Measurements from ENCODE around the gene S100A7.

The S100A7 gene

DNA sequence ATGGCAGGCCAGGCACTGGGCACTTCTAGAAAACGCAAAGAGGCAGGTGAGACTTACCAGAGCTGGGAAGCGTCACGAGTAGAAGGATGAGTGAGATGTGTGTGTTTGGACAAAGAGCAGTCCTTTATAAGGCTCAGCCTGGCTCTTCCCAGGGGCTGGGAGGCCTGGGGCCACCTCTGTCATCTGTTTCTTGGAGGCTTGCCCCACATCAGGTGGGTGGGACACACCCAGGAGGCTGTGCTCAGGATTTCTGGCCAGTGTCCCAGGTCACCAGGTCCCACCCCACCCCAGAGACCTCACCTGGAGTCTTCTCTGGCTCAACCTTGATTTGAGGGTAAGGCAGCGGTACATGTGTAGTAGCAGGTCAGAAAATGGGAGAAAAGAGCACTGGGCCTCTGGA is at the start of gene S100A7:
TSS of gene S100A7 (minus strand) at position 101 of the 400 bp plus-strand sequence. CDS start 1,638 bp downstream, outside the sequence.
- DNase-seq, result no peak

DNA sequence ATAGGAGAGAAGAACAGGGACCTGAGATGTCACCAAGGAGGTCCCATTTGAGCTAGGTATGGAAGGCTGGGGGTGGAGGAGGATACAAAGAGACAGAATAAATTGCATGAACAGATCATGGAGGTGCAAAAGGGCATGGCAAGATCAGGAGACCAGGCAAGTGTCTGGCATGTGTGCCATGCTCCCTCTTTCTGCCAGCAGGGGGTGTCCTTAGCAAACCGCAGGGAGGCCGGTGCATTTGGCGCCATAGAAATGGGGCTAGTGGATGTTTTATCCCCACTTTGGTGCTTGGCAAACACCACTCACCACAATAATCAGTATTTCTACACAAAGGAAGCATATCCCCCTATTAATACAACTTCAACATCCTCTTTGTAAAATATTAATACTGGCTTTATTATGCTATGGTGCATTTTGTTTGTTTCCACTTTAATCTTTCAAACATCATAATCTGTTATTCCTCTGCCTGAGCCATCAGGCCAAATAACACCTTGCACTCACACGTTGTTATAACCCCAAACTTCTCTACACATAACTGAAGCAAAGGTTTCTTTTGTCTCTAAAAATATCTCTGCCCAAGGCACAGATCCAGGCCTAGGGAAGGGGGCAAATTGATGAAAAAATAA is 49.4 kb upstream of the S100A7 start:
- no peak for DNase-seq

DNA sequence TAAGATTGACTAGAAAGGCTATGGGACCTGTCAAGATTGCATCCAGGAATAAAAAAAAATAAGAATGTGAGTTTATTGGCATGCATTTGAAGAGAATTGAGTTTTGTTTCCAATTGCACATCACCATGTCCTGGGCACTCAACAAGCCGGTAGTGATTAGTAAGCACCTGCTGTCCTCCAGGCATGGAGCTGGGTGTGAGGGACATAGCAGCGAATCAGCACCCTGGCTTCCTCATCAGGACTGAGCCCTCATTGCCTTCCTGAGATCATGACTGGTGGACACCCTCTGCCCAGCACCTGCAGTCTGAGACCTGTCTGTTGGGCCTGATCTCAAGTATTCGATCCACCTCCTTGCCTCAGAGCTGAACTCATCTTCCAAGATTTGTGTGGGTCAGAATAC is 48.6 kb upstream of the S100A7 start:
- DNase-seq, result no peak

DNA sequence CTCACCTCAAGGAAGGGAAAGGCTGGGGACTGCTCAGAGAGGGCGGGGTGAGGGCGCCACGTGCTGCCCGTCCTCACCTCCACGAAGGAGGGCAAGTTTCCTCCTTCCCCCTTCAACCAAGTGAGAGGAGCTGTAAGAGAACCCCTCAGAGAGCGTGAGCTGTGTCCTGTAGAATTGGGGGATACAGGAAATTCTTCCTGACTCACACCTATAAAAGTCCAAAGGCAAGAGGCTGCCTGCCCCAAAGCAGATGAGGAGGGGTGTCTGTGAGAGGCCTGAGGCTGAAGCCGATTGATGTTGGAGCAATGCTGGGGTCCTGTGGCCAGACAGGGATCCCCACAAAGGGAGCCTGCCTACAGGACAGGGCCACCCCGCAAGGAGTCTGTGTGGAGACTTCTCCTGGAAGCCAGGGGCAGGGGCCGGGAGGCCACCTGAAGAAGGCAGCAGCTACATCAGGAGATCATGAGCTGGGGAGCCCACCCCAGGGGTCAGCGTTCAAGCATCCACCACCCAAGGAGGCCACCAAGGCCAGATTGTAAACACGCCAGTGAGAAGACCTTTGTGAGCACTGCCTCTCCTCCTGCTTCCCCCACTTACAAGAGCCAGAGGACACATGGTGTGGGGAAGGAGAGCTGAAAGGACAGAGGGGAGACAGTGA is 47.6 kb upstream of the S100A7 start:
- DNase-seq, result no peak

DNA sequence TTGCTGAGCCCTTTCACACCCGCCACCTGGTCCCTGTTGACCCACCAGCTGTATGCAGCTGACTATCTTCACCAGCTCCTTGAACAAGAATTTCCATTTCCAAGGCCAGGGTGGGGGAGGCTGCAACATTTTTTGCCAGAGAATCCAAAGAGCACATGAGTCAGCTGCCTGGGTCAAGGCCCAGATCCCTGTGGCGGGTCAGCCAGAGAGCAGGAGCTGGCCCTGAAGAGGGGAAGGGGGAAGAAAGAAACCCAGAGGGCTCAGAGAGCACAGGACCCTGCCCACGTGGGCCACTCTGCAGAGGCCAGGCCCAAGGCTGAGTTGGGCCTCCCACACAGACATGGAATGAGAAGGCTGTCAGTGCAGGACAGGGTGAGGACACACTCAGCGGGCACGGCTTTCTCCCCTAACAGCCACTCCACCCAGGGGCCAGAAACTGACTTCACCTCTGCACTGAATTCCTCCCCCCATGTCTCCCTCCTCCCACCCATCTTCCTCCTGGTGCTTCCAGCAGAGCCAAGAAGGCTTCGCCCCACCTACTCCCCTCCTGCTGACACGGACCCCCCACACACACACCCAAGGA is 46.5 kb upstream of the S100A7 start:
- peak; percentile 51 for DNase-seq

DNA sequence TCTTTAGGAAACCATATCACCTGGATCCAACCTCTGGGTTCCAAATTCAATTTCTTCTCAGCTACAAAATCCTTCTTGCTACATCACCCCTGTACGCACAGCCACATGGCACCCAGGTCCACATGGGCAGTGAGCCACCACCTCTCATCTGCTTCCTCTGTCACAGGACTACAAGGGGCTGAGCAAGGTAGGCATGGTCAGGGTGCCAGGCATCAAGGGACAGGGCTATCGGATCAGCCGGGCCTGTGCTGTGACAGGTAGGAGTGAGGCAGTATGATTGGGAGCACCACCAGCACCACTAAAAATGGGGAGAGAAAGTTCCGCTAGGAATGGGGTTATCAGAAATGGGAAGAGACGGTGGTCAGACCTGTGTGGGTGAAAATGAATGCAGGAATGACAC is 45.9 kb upstream of the S100A7 start:
- no peak for DNase-seq

DNA sequence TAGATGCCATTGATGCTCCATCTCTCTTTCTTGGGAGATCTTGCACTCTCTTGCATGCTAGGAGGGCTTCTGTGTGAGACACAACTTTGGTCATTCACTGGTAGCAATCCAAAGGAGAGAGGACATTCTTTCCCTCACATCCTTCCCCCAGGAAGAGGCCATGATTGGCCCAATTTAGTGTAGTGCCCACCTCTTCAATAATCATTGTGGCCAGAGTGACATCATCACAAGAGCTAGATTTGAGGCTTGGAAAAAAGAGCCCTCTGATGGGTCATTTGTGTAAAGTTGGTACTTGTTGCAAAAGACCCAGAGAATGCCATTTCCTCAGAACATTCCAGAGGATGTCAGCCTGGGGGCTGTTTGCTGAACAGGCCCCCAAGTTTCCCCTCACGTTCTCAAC is 45.1 kb upstream of the S100A7 start:
- no peak for DNase-seq

DNA sequence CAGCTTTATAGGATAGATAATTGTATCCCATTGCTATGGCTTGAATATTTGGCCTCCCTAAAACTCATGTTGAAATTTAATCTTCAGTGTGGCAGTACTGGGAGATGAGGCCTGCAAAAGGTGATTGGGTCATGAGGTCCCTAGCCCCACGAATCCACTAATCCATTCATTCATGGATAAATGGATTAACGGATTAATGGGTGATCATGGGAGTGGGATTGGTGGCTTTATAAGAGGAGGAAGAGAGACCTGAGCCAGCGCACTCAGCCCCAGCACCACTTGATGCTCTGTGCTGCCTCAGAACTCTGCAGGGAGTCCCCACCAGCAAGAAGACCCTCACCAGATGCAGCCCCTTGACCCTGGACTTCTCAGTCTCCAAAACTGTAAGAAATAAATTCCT is 43.3 kb upstream of the S100A7 start:
- DNase-seq, result no peak

DNA sequence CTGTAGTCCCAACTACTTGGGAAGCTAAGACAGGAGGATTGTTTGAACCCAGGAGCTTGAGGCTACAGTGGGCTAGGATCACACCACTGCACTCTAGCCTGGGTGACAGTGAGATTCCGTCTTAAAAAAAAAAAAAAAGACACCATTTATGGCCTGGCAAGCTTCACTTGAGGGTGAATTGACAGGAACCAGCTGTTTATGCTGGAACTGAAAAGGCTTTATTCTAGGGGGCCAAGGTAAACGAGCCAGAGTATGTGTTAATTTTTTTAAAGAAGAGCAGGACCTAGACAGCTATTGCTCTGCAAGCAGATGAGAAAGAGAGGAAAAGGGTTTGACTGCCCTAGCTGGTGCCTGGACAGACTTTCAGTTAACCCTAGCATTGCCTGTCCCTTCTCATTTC is 38.3 kb upstream of the S100A7 start:
- no peak for DNase-seq

DNA sequence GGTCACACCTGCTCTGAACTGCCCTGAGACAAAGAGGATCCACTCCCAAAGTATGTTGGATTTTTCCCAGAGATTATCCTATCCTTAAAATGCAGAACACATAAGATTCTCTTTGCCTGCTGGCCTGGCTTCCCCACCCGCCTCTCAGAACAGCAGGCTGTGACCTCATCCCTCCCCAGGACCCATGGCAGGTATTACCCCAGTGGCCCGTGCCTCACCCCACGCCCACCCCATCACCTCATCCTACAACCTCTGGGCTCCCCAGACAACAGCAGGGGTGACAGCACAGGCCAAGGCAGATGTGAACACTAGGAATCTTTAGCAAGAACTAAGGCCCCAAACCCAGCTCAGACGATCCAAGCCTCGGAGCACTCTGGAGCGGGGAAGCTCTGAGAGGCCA is 35.1 kb upstream of the S100A7 start:
- no peak for DNase-seq

DNA sequence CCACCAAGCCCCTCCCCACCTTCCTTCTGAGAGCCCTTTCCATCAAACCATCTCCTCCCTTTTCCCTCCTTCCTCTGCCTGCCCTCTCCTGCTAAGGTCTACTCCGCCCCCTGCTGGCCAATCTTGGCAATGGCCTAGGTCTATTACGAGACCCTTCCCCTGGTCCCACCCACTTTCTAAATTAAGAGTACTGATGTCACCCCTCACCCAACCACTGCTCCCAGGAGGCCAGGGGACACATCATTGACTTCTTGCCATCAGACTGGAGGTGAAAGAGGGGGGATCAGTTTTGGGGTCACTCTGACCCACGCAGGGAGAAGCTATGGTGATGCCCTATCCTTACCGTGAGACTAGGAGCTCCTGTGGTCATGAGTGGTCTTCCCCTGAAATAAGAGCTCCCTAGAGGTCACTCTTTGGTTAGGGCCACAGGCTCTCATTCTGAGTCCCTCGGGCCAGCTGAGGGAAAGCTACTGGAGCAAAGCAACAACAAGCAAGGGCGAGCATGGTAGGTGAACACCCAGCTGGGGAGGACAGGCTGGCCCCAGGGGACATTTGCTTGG is 34.6 kb upstream of the S100A7 start:
- peak; percentile 16 for DNase-seq

DNA sequence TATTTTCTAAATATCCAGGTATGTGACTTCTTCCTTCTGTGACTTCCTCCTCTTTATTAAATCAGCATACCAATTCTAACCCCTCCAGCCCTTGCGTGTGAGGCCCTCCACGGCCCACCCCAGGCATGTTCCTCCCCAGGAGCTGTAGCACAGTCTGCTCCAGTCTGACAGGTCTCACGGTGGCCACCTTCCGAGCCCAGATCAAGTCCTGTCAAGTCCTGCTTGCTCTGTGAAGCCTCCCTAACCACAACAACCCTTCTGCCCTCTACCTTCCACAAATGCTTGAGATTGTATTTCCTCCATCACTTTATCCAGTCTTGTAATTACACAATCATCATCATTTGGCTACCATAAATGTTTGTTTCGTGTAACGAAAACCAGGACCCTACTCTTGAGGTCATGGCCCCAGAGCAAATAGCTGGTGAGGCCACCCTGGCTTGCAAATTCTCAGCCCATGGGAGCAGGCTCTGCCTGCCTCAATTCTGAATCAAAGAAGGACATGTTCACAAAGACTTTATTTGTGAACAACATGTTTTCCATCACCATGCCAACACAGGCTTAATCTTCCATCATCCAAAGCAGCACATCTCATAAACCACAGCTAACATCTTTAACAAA is 33.0 kb upstream of the S100A7 start:
- no peak for DNase-seq

DNA sequence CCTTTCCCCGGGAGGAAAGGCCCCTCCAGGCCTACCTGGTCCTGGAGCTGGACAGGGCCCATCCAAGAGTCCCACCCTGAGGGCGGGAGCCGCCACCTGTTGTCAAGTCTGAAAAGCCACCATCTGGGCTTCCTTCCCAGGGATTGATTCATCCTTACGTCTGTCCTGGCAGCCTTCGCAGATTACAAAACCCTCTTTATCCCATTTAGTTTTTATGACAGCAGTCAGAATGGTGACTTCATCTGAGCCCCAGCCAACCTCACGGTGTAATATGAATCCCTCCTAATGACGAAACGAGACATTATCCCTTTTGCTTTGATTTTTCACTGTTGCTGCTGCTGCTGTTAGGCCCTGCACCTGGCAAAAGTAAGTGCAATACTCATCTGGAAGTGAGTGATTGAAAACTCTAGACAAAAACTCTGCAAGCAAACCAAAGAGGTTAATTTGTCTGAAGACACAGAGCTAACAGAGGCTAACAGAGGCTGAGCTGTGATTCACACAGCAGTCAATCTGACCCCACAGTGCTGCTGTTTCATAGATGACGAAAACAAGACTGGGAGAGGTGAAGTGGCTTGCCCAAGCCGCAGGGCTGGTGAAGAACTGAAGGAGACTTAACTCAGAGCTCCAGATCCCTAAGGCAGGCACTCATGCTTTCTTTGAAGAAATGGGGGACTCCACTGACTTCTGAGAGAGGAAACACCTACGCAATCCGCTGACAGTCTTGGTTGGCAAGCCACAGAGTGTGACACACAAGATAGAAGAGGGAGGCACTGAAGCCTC is 30.0 kb upstream of the S100A7 start:
- DNase-seq, result peak; percentile 76

DNA sequence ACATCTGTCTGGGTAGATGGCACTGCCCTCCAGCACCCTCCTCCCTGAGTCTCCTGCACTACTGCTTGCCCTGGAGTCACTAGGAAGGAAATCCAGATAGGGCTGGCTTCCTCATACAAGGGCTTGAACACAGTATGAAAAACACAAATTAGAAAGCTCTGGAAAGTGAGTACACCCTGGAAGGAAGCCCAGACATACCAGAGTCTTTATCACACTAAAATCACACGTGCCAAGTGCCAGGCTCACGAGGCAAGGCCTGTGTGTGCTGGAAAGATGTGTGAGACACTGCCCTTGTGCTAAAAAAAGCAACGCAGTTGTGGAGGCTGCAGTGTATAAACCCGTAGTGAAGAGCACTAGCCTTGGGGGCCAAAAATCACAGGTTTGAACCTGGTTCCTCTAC is 28.3 kb upstream of the S100A7 start:
- no peak for DNase-seq

DNA sequence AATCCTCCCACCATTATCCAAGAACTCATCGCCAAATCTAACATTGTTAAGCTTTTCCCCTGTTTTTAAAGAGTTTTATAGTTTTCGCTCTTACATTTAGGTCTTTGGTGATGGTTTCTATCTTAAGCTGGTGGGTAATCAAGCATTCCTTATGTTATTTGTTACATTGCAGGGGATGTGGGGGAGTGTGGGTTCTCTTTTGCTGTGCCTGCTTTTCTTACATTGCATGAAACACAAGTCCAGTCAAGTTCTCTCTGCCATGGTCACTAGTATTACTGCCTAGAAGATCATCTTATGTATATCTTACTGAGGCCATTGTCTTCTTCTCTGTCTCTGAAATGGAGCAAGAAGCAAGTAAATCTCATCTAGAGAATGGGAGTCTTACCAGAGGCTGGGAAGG is 27.3 kb upstream of the S100A7 start:
- DNase-seq, result no peak

DNA sequence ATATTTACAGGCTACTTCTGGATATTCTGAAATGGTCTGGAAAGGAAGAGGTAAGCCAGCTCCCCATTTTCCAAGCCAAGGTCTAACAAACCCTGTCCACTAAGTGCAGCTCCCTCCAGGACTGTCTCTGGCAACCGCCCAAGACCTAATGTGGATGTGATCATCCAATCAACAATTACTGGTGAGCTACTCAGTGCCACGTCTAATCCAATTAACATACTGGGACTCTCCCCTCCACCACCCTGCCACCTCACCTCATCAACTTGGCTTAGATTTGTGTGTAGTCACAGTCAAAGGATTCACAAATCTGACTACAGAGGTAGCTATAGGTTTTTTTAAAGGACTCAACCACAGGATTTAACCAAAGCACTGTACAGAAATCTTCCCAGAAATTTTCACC is 25.4 kb upstream of the S100A7 start:
- DNase-seq, result no peak

DNA sequence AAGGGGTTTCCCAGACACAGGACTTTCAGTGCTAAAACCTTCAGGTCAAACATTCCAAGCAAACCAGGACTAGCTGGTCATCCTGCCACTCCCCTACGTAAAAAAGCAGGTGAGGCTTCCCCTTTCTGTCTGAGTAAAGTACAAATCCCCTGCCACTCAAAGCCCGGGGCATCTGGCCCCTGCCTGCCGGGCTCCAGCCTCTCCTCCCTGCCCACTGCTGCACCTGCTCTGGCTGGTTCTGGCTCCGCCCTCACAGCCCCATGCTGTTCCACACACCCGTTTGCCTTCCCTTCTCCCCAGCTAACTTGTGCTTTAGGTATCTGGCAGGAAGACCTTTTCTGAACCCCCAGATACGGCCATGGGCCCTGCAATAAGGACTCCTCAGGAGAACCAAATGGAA is 23.3 kb upstream of the S100A7 start:
- no peak for DNase-seq

DNA sequence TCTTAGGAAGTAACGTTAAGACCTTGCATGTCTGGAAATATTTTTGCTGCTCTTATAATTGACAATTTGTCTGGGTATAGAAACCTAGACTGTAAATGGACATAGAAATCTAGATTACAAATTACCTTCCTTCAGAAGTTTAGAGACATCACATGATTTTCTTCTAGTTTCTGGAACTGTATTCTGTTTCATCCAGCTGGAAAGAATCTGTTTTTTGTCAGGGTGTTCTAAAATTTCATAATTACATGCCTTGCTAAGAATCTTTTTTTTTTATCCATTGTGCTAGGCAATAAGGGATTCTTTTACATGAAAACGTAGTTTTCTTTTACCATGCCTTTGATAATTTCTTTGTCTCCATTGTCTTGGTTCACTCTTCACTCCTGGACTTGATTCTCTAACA is 20.7 kb upstream of the S100A7 start:
- no peak for DNase-seq

DNA sequence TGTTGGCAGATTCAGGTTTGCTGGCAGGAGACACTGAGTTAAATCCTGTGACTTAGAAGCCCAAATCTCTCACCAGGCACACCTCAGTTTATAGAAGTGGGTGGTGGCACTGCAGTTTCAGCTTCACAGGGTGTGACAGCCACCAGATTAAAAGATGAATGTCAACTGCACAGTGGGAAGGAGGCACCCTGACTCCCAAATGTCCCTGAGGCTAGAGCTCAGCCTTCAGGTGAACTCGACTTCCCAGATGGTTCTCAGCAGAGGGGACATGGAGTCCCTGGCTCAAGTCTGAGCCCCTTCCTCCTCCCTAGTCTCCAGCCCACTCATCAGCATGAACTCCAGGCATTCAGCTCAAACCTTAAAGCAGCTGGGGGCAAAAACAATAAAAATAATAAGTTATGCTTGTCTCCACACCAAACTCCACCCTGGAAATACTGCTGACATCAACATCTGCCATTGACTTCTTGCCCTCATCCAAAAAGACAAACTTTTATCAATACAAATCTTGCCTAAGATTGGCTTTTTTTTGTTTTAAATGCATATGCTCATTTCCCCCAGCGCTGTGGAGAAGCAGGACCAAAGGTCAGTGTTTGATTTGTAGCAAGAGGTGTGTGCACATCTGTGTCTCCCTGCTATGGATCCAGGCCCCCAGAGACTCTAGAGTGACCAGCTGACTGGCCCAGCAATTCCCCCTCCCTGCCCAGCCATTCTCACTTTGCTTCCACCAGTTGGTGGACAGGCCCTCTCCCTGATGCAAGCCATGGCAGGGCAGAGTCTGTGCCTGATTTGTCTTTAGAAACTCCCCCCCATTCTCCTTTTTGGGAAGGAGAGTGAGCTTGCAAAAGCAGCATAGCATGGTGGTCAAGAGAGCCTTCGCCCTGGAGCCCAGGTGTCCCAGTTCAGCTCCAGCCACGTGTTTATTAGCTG is 18.5 kb upstream of the S100A7 start:
- no peak for DNase-seq

DNA sequence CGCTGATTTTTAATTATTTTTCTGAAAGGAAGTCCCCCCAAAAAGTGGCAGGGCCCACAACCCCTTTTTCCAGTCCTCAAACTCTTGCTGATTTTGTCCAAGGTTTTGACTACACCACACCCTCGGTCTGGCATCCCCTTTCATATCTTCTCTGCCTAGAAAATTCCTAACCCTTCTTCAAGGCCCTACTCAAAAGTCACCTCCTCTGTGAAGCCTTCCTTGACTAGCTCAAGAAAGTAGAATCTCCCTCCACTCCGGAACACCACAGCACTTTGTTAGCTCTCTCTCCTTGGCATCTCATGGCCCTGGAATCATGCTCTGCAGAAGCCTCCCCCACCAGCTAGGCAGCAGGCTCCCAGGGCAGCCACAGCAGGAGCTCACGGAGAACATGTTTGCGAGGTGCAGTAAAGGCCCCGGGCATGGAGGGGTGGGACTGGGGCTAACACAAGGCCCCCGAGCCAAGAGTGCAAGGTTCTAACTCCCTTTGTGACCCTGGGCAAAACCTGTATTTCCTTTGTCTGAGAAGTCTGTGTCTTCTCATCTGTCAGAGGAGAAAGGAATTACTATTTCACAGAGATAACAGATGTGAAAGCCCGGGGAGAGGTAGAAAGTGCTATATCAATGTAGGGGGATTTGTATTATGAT is 17.7 kb upstream of the S100A7 start:
- DNase-seq, result no peak

DNA sequence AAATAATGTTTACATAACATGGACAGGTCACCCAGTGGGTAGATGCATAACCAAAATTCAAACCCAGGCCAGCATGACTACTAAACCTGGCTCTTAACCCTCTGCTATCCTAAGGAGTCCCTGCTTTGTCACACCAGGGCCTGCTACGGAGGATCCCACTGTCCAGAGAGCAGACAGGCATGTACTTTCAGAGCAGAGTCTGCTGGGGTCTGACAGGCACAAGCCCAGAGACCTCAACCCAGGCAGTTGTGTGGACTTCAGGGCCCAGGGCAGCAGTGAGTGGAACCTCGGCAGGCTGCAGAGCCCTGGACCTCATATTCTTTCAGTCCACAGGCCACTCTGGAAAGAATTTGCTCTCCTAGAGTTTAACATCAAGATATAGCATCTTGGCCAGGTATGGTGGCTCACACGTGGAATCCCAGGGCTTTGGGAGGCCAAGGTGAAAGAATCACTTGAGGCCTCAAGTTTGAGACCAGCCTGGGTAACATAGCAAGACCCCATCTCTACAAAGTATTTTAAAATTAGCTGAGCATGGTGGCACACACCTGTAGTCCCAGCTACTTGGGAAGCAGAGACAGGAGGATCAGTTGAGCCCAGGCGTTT is 16.1 kb upstream of the S100A7 start:
- no peak for DNase-seq
